Measurements from ENCODE around the gene PNMA8A. TPM values are rescaled to one million over a fixed set of nuclear protein-coding genes. Genes with fewer than 3 reads are reported as not detected.

The PNMA8A gene
- total RNA-seq (not detected), total RNA-seq (0 to 0.58 reads per million in 2 donors)

DNA sequence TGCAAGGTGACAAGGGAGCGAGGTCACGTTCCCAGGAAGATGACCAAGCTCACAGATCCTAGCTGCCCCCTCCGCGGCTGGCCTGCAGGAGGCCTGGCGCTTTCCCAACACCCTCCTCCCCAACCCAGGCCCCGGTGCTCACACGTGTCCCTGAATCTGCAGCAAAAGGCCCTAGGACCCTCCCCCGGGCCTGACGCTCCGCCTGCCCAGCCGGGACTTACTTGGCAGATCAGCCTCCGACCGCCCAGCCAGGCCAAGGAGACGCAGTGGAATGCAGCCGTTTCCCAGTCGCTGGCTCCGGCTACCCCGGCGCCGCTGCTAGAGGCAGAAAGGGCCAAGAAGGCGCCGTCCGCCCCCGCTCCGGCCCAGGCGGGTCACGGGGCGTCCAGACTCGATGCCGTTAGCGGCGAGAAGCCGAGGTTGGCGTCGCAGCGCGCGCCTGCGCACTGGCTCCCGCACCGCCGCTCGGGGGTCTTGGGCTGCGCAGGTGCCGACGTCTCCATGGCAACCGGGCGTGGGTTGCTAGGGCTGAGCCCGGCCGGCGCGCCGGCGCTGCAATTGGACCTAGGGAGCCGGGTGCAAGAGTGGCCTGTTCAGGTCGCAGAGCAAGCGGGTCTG, at the start of gene PNMA8A:
Gene PNMA8A, minus strand, starts transcription at position 448 of the 618 bp plus-strand sequence. CDS start 528 bp downstream, outside the sequence.
- H3K27me3 Mint-ChIP-seq, result peaks cover 62% of the 10 kb centered on the region
- no peak for ATAC-seq
- no peak for DNase-seq
- peaks cover 5% of the 10 kb centered on the region for H3K36me3 Mint-ChIP-seq (ENCODE audit: low read depth)
- peaks cover 9% of the 10 kb centered on the region for H3K4me1 Mint-ChIP-seq
- no peak within 1 kb of the TSS for H3K27ac Mint-ChIP-seq
- H3K9me3 ChIP-seq (ENCODE audit: control insufficient read depth, low read length, poor library complexity, severe bottlenecking), result no peaks in the 10 kb centered on the region
- H3K4me3 Mint-ChIP-seq, result no peak within 1 kb of the TSS

DNA sequence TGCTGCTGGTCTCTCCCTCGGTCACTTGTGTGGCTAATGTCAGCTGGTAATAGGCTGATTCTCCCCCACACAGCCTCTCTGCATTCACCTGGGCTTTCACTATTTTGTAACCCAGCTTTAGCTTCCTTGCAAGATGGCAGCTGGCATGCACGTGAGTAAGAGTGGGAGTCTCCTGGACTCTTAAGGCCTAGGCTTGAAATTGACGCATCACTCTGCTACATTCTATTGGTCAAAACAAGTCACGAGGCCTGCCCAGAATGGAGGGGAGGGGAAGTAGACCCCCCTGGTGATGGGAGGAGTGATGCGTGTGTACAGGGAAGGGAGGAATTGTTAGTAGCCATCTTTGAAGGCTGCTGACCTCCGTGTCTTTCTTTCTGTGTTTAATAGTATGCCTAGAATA, 49.3 kb upstream of the PNMA8A start:
- Mint-ChIP-seq H3K4me1 (peaks cover 29% of the 10 kb centered on the region), H3K4me3 (peak overlapping the region; percentile 43), H3K27ac (peak overlapping the region; percentile 21), H3K36me3 (ENCODE audit: low read depth) (no peaks in the 10 kb centered on the region), H3K27me3 (no peaks in the 10 kb centered on the region)
- no peaks in the 10 kb centered on the region for H3K9me3 ChIP-seq (ENCODE audit: control insufficient read depth, low read length, poor library complexity, severe bottlenecking)
- DNase-seq, result no peak
- no peak for ATAC-seq

DNA sequence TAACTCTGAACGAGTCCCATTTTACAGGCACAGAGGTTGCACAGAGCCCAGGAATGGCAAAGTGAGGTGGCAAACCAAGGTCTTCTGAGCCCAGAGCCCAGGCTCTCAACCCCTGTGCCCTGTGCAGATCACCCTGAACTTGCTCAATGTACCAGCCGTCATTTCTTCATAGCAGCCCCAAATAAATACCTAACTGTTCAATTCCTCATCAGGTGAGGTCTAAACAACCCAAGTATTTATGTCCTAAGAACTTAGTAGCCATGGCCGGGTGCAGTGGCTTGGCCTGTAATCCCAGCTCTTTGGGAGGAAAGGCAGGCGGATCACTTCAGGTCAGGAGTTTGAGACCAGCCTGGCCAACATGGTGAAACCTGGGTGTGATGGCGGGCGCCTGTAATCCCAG, 46.1 kb upstream of the PNMA8A start:
- no peak for DNase-seq
- H3K4me1 Mint-ChIP-seq, result peaks cover 16% of the 10 kb centered on the region
- H3K27ac Mint-ChIP-seq, result no peak overlapping the region
- H3K27me3 Mint-ChIP-seq, result peaks cover 13% of the 10 kb centered on the region
- no peak overlapping the region for H3K4me3 Mint-ChIP-seq
- H3K36me3 Mint-ChIP-seq (ENCODE audit: low read depth), result peaks cover 2% of the 10 kb centered on the region
- ATAC-seq, result no peak
- H3K9me3 ChIP-seq (ENCODE audit: control insufficient read depth, low read length, poor library complexity, severe bottlenecking), result no peaks in the 10 kb centered on the region

DNA sequence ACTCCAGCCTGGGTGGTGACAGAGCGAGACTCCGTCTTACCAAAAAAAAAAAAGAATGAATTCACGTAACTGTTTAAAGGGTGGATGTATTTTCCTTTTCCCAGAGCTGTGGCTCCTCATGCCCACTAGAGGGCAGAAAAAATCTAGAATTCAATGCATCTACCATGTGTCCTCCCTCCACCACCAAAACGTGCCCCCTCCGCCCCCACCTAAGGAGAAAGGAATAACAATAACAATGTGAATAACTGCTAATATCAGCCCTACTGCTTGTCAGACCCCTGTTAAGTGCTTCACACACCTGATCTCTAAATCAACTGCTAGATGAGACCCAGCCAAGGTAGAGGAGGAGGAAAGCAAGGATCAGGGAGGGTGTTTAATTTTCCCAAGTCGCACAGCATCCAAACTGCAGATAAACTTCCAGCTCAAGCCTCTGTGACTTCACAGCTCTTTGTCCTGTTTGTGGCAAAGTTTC, 44.6 kb upstream of the PNMA8A start:
- ATAC-seq, result peak; percentile 72
- H3K4me3 Mint-ChIP-seq, result no peak overlapping the region
- DNase-seq, result no peak
- H3K27me3 Mint-ChIP-seq, result peaks cover 27% of the 10 kb centered on the region
- no peaks in the 10 kb centered on the region for H3K9me3 ChIP-seq (ENCODE audit: control insufficient read depth, low read length, poor library complexity, severe bottlenecking)
- H3K36me3 Mint-ChIP-seq (ENCODE audit: low read depth), result peaks cover 3% of the 10 kb centered on the region
- no peak overlapping the region for H3K27ac Mint-ChIP-seq
- H3K4me1 Mint-ChIP-seq, result peaks cover 11% of the 10 kb centered on the region

GRCh38 chr19:46515290-46515609, 43.9 kb upstream of the PNMA8A start:
- DNase-seq, result no peak
- Mint-ChIP-seq H3K4me1 (peaks cover 7% of the 10 kb centered on the region), H3K27me3 (peaks cover 30% of the 10 kb centered on the region), H3K27ac (no peak overlapping the region), H3K36me3 (ENCODE audit: low read depth) (peaks cover 4% of the 10 kb centered on the region), H3K4me3 (no peak overlapping the region)
- H3K9me3 ChIP-seq (ENCODE audit: control insufficient read depth, low read length, poor library complexity, severe bottlenecking), result no peaks in the 10 kb centered on the region
- no peak for ATAC-seq

DNA sequence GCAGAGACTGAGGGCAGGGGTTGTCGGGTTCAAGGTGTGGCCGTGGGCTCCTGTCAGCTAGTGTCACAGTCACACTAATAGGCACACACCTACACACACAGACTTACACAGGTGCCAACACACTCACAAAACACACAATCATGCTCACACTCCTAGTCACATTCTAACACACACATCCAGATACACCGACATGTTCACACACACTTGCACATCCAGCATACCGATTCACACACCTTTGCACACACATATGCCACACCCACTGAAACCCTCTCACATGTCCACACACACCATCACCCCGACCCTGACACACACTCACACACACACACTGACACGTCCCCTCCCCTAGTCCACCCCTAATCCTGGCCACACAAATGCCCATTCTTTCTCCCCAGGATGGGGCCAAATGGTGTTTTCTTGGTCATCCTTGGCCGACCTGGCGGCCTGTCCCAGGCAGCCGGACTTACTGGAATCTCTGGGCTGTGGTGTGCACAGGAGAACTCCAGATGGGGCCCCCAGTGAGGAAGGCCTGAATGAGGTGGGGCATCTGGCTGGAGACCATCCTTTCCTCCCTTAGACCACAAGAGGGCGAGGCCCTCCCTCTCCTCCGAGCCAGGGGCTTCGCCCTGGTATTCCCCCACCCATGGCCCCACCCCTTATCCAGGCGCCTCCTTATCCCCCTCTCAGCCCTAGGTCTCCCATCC, 43.4 kb upstream of the PNMA8A start:
- peaks cover 30% of the 10 kb centered on the region for H3K27me3 Mint-ChIP-seq
- no peak overlapping the region for H3K27ac Mint-ChIP-seq
- H3K36me3 Mint-ChIP-seq (ENCODE audit: low read depth), result peaks cover 4% of the 10 kb centered on the region
- no peak overlapping the region for H3K4me3 Mint-ChIP-seq
- no peak for DNase-seq
- H3K9me3 ChIP-seq (ENCODE audit: control insufficient read depth, low read length, poor library complexity, severe bottlenecking), result no peaks in the 10 kb centered on the region
- no peak for ATAC-seq
- H3K4me1 Mint-ChIP-seq, result peaks cover 7% of the 10 kb centered on the region

- Mint-ChIP-seq H3K4me1 (peaks cover 5% of the 10 kb centered on the region), H3K27ac (no peak overlapping the region)
- peak; percentile 75 for ATAC-seq
These were observed 42.3 kb upstream of the PNMA8A start for GRCh38 chr19:46513461-46514236.

DNA sequence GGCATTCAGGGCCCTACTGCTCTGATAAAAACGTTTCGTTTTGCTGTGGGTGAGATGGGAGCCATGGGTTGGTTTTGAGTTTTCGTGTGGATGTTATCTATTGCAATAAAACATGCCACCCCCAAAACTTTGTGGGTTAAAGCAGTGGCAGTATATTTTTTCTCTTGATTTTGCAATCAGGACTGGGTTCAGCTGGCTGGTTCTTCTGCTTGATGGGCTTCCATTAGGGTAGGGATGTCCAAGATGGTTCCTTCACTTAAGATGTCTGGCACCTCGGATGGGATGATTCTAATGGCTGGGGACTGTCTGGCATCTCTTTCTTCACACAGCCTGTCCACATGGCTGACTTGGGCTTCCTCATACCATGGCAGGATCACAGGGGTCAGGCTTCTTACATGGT, 39.9 kb upstream of the PNMA8A start:
- Mint-ChIP-seq H3K27ac (no peak overlapping the region), H3K36me3 (ENCODE audit: low read depth) (peaks cover 4% of the 10 kb centered on the region), H3K4me1 (peaks cover 5% of the 10 kb centered on the region), H3K4me3 (no peak overlapping the region), H3K27me3 (peaks cover 56% of the 10 kb centered on the region)
- no peaks in the 10 kb centered on the region for H3K9me3 ChIP-seq (ENCODE audit: control insufficient read depth, low read length, poor library complexity, severe bottlenecking)
- ATAC-seq (no peak), DNase-seq (no peak)

More at GRCh38 chr19:46513461-46514236, 42.3 kb upstream of the PNMA8A start:
- no peak overlapping the region for H3K4me3 Mint-ChIP-seq
- DNase-seq, result peak in 2 of 3 donors; percentile 66 to 79
- no peaks in the 10 kb centered on the region for H3K9me3 ChIP-seq (ENCODE audit: control insufficient read depth, low read length, poor library complexity, severe bottlenecking)
- H3K27me3 Mint-ChIP-seq, result peaks cover 37% of the 10 kb centered on the region
- H3K36me3 Mint-ChIP-seq (ENCODE audit: low read depth), result peaks cover 4% of the 10 kb centered on the region

- Mint-ChIP-seq H3K36me3 (ENCODE audit: low read depth) (peaks cover 2% of the 10 kb centered on the region), H3K27ac (no peak overlapping the region)
- no peak for ATAC-seq
These were observed 36.8 kb upstream of the PNMA8A start for GRCh38 chr19:46508206-46508605.

GRCh38 chr19:46503848-46504453, 32.6 kb upstream of the PNMA8A start:
- H3K27me3 Mint-ChIP-seq, result peaks cover 53% of the 10 kb centered on the region
- DNase-seq, result no peak
- no peak overlapping the region for H3K27ac Mint-ChIP-seq
- ATAC-seq, result no peak
- H3K9me3 ChIP-seq (ENCODE audit: control insufficient read depth, low read length, poor library complexity, severe bottlenecking), result no peaks in the 10 kb centered on the region
- no peaks in the 10 kb centered on the region for H3K36me3 Mint-ChIP-seq (ENCODE audit: low read depth)
- H3K4me3 Mint-ChIP-seq, result no peak overlapping the region
- H3K4me1 Mint-ChIP-seq, result peaks cover 1% of the 10 kb centered on the region

More at GRCh38 chr19:46508206-46508605, 36.8 kb upstream of the PNMA8A start:
- no peak for DNase-seq
- peaks cover 56% of the 10 kb centered on the region for H3K27me3 Mint-ChIP-seq
- no peak overlapping the region for H3K4me3 Mint-ChIP-seq
- no peaks in the 10 kb centered on the region for H3K4me1 Mint-ChIP-seq
- no peaks in the 10 kb centered on the region for H3K9me3 ChIP-seq (ENCODE audit: control insufficient read depth, low read length, poor library complexity, severe bottlenecking)

DNA sequence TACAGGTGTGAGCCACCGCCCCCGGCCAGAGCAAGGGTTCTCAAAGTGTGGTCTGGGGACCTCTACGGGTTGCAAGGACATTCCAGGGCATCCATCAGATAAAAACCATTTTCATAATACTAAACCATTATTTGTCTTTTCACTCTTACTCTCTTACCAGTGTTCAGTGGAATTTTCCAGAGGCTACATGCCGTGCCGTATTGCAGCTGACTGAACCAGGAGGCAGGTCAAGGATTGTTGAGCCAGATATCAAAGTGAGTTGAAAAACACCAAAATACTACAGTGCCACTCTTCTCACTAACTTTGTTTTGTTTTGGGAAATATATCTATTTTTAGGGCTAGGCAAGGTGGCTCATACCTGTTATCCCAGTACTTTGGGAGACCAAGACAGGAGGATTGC, 31.5 kb upstream of the PNMA8A start:
- DNase-seq (no peak), ATAC-seq (no peak)
- H3K9me3 ChIP-seq (ENCODE audit: control insufficient read depth, low read length, poor library complexity, severe bottlenecking), result no peaks in the 10 kb centered on the region
- Mint-ChIP-seq H3K36me3 (ENCODE audit: low read depth) (no peaks in the 10 kb centered on the region), H3K27me3 (peaks cover 50% of the 10 kb centered on the region), H3K4me1 (peaks cover 3% of the 10 kb centered on the region), H3K4me3 (no peak overlapping the region), H3K27ac (no peak overlapping the region)

DNA sequence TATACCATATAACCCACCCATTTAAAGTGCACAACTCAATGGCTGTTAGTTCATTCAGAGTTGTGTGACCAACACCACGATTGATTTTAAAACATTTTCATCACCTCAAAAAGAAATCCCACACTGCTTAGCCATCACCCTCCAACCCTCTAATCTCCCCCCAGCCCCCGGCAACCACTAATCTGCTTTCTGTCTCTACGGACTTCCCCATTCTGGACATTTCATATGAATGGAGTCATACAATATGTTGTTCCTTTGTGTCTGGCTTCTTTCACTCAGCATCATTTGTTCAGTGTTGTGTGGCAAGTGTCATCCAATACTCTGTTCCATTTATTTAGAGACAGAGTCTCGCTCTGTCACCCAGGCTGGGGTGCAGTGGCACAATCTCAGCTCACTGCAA, 28.3 kb upstream of the PNMA8A start:
- Mint-ChIP-seq H3K36me3 (ENCODE audit: low read depth) (peaks cover 1% of the 10 kb centered on the region), H3K27ac (no peak overlapping the region), H3K4me1 (peaks cover 4% of the 10 kb centered on the region), H3K27me3 (peaks cover 37% of the 10 kb centered on the region), H3K4me3 (no peak overlapping the region)
- DNase-seq (no peak), ATAC-seq (no peak)
- no peaks in the 10 kb centered on the region for H3K9me3 ChIP-seq (ENCODE audit: control insufficient read depth, low read length, poor library complexity, severe bottlenecking)

DNA sequence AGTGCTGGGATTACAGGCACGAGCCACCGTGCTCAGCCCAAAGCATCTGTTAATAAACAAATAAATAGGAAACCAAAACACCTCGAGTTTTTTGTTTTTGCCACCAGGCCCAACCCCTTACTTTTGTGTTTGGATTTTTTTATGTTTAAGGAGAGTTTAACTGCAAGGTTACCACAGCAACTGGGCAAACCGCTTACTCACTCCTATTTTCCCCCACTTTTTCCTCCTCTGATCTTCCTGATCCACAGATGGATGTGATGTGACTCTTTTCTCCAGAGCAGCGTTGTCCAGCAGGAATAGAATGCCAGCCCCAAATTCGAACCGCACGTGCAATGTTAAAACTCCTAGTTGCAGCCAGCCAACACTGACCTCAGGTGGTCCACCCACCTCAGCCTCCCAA, 26.4 kb upstream of the PNMA8A start:
- Mint-ChIP-seq H3K36me3 (ENCODE audit: low read depth) (peaks cover 5% of the 10 kb centered on the region), H3K27ac (no peak overlapping the region), H3K27me3 (peaks cover 39% of the 10 kb centered on the region), H3K4me3 (no peak overlapping the region), H3K4me1 (peaks cover 11% of the 10 kb centered on the region)
- ATAC-seq (no peak), DNase-seq (no peak)
- H3K9me3 ChIP-seq (ENCODE audit: control insufficient read depth, low read length, poor library complexity, severe bottlenecking), result no peaks in the 10 kb centered on the region
